Endometrial microvascular endothelial cells (primary cell): ENCODE measurements around the gene DDX10. TPM values are rescaled to one million over a fixed set of nuclear protein-coding genes. Genes with fewer than 3 reads are reported as not detected.

ENCODE experiments used
- in situ Hi-C: cut with HindIII; loops from 2 replicates; pipeline ENCODE4 v1.10.0; 2017; ENCODE audit warnings: low sequenced_read_pairs, low pct_unique_long_range_greater_than_20kb; ENCODE audit errors: inconsistent ontology term
- total RNA-seq: library from RNA; depleted of rRNA; stranded (reverse); fragments of >200 nt; gene quantifications from one replicate; pipeline ENCODE4 v1.2.3, GENCODE V29; 2015; ENCODE audit errors: inconsistent ontology term

Gene DDX10
- total RNA-seq, 1 donor from 2014 or later, result 56.9 TPM

GRCh38 chr11:108973402-108974162, 308.7 kb downstream of the DDX10 start:
- in situ Hi-C loops, result no loop called here

GRCh38 chr11:108975026-108975425, 310.2 kb downstream of the DDX10 start:
- in situ Hi-C loops, result no loop called here

- in situ Hi-C loops, result no loop called here
Measured at GRCh38 chr11:108975641-108976071, 310.8 kb downstream of the DDX10 start.

- in situ Hi-C loops, result no loop called here
Measured at GRCh38 chr11:108983636-108984420, 319.0 kb downstream of the DDX10 start.

GRCh38 chr11:108984523-108984922, 319.7 kb downstream of the DDX10 start:
- in situ Hi-C loops, result no loop called here

- in situ Hi-C loops, result no loop called here
Measured at GRCh38 chr11:108985236-108985944, 320.5 kb downstream of the DDX10 start.

- in situ Hi-C loops, result no loop called here
Measured at GRCh38 chr11:108985945-108986279, 321.0 kb downstream of the DDX10 start.

Other genes starting within 250 kb of the DDX10 start
- not detected for gene C11orf65, start 197.5 kb upstream of the DDX10 start, total RNA-seq
- 49.4 TPM for gene POGLUT3, start 166.7 kb upstream of the DDX10 start, total RNA-seq
- 0.28 TPM for gene EXPH5, start 71.3 kb upstream of the DDX10 start, total RNA-seq